GM19238 (cell line): ENCODE data around the gene EGLN1.

Experiments used
- DNase-seq: peaks from one replicate; pipeline ENCODE4 v3.0.0; 2011; ENCODE audit warnings: low spot score; ENCODE audit not compliant: insufficient read length

Gene EGLN1

GRCh38 chr1:231421546-231421970 lies 529 bp downstream of the EGLN1 start:
- no peak for DNase-seq

- DNase-seq = peak; percentile 19
Observed at GRCh38 chr1:231420959-231421545, 1.0 kb downstream of the EGLN1 start.

DNA sequence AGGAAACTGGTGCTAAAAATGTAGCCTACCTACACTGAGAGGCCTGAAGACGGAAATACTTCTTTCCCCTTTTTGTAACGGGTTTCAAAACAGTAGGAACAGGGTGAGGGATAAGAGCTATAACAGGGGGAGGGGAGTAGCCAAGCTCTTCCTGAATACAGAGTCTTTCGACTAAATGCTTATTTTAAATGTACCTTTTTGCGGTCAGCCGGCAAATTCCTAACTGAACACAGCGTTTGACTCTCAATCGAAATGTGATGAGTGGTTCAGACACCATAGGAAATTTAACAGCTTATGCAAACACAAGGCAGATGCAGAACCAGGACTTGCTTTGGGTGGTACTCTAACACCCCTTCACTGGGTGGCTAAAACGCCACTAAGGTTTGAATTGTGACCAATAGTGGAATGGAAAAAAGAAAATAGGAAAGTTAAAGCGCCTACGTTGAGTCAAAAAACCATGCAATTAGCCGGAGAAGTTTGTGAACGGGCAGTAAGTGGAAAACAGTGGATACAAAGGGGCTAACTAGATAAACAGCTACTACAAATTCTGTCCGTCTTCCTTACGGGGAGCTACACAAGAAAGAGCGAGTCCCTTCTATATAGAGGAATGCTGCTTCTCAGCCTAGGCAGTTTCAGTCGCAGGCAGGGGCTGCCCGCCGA lies 1.7 kb downstream of the EGLN1 start:
- DNase-seq = no peak

DNA sequence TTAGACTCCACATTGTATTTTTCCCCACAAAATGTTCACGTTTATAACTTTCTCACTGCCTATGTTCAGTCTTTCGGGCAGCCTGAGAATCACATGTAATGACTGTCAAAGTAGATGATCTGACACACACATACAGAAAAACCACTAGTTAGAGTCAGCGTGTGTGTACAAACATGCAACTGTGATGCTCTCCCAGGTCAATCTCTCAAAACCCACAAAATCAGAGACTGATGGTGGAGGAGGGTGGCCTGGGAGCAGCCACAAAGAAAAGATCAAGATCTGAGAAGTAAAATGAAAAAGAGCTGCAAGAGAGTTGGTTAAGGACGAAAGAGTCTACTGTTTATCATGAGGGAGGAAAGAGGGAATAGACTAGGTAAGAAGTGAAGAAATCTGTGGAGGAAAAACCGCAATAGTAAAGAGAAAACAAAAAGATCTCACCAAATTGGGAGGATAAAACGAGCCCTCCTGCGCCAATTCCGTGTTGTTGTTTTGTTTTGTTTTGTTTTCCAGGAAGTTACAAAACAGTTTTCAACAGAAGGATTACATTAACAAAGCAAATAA lies 2.3 kb downstream of the EGLN1 start:
- no peak for DNase-seq

DNA sequence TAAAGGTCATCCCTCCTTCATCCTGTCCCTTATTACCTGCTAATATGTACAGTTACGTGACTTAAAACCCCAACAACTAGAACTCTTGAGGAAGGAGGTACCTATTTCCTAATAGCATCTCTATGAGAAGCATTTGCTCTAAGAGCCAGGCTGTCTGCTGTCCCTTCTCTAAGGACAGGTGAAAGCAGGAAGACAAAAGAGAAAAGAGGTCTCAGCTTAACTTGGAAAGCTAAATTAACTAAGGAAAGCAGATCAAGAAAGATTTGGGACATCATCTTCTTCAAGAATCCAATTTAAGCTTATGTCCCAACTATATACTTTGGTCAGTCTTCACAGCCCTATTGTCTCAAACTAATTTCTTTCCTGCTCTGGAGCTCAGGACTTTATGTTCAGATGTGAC lies 2.9 kb downstream of the EGLN1 start:
- DNase-seq = no peak

DNA sequence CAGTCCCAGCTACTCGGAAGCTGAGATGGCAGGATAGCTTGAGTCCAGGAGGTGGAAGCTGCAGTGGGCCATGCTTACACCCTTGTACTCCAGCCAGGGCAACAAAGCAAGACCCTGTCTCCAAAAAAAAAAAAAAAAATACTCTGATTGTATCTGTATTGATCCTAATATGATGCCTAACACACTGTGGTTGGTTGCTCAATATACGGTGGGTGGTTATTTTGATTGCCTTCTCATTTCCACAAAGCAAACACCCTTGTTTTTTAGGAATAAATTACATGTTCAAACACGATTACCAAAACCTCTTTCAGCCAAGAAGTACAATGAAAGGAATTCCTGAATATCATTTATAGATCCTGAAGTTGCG lies 3.4 kb downstream of the EGLN1 start:
- no peak for DNase-seq

GRCh38 chr1:231418101-231418740 lies 3.9 kb downstream of the EGLN1 start:
- DNase-seq = no peak

DNA sequence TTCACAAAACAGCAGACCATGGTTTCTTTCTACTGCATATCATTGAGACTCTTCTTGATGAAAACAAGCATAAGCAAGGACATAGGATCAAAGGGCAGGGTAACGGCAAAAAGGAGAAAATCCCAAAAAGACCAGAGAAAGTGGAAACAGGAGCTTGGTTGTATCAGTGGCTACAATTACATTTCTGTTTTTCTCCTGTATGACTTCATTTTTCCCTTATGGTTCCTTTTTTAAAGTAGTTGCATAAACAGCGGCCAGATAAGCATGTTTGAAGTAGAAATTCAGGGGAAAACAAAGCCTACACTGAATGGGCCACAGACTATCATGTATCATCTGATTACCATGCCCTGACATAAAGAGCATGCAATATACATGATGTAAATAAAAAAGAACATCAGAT lies 4.6 kb downstream of the EGLN1 start:
- DNase-seq = no peak

DNA sequence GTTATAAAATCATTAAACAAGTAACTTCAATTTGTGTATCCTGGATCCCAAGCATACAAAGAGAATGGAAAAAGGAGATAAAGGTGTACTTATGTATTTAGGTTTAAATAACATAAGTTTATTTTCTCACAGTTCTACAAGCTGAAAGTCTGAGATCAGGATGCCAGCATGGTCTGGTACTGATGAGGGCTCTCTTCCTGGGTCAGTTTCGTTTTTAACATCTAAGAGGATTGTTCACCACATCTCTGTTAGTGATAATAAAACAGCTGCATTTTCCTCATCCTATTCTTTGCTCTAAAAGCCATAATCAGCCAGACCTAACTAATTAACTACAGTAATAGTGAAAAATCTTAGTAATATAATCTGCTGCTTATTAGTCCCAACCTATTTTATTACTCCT lies 5.2 kb downstream of the EGLN1 start:
- DNase-seq = no peak

GRCh38 chr1:231415018-231415583 lies 7.0 kb downstream of the EGLN1 start:
- no peak for DNase-seq

DNA sequence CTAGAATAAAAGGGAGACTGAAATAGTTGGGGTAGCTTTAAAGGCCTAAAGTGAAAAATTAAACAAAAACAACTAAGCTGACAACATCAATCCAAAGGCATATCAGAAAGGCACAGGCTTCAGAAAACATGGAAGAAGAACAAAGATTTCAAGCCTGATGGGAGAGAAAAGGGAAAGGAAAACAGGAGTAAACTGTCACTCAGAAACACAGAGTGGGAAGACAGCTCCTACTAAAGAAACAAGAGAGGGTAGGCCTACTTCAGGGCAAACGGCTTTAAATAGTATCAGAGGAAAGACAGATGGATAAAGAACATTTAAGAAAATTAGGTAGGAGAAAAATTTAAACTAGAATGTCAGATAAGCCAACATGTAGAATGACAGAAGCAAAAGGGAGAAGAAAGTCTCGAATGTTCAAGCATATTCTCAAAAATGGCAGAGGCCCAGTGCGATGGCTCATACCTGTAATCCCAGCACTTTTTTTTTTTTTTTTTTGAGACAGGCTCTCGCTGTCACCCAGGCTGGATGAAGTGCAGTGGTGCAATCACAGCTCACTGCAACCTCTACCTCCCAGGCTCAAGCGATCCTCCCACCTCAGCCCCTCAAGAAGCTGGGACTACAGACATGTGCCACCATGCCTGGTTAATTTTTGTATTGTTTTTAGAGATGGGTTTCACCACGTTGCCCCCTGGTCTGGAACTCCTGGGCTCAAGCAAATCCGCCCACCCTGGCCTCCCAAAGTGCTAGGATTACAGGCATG lies 7.6 kb downstream of the EGLN1 start:
- DNase-seq = no peak

DNA sequence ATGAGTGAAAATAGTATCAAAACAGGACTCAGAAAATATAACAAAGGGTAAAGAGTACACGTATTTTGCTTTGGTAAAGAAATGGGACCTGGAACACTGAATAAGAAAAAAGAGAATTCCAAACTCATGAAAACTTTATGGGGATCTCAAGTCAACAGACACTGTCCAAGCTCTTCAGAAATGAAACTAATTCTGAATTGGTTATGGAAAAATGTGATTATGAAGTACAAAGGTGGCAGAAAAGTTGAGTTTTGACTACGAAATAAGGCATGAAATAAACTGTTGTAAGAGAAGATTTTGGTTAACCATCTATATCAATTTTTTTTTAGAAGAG lies 8.4 kb downstream of the EGLN1 start:
- DNase-seq = no peak

- DNase-seq = no peak
Observed at GRCh38 chr1:231411036-231411531, 11.0 kb downstream of the EGLN1 start.

GRCh38 chr1:231410036-231410612 lies 12.0 kb downstream of the EGLN1 start:
- DNase-seq = no peak

GRCh38 chr1:231408528-231409094 lies 13.5 kb downstream of the EGLN1 start:
- DNase-seq = no peak

DNA sequence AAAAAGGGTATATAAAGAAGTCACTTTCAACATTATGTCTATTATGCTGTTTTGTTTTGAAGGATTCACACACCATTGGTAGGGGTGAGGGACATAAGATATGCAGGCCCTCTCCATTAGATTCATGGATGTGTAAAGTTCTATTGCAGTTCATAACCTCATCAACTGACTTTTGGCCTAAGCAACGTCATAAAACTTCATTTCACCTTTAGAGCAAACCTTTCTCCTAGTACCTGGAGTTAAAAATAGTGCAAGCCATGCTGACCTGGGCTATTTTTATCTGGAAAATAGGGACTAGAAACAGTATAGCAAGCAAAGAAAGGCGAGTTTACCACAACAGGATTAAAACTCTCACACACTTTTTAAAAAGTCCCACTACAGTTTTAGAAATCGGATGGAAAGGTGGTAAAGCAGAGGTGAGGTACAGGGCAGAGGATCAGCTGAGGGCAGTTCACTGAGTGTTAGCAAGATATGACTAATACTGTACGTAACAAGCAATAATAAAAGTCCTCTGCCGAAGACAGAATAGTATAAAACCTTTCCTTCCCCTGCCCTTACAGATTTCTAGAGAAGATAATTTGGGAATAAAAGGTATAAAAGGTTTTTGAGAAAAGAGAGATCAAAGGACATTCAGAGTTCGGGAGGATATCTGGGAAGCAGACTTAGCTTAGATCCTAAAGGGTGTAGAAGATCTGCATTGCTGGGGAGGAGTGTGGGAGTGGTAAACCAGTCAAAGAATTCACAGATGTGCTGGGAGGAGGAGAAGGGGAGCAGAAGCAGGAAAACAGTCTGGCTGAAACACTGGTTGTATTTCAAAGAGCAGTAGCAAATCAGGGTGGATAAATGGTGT lies 14.3 kb downstream of the EGLN1 start:
- DNase-seq = no peak

DNA sequence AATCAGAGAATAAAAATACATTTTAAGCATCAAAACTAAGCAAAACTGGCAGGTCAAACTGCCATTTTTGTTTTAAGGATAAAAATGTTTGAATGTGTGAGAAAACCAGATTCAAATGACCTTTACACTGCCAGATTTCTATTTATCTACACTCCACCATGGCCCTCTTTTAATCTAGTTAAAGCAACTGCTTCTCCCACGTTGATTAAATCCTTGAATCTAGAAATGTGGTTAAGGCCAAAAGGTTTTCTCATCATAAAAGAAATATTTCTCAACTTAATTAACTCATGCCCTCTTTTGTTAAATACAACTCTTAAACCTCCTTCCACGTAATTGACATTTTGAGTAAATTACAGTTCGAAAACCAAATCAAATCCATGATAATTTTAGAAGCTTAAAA lies 15.0 kb downstream of the EGLN1 start:
- no peak for DNase-seq

- DNase-seq = no peak
Observed at GRCh38 chr1:231404318-231404717, 17.8 kb downstream of the EGLN1 start.

DNA sequence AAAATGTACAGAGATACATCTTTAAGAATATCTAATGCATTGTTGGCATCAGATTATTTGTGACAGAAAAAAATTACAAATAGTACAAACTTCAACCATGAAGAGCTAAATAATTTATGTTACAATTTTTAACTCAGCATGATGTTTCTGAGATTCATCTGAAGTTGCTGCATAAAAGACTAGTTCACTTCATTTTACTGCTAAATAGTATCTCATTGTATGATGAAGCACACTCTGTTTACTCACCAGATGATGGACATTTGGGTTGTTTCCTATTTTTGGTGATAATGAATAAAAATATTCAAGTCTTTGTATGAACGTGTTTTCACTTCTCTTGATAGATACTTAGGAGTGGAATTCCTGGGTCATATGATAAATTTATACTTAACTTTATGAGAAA lies 20.6 kb downstream of the EGLN1 start:
- no peak for DNase-seq
